ENCODE measurements around the gene KAT8.

DNA sequence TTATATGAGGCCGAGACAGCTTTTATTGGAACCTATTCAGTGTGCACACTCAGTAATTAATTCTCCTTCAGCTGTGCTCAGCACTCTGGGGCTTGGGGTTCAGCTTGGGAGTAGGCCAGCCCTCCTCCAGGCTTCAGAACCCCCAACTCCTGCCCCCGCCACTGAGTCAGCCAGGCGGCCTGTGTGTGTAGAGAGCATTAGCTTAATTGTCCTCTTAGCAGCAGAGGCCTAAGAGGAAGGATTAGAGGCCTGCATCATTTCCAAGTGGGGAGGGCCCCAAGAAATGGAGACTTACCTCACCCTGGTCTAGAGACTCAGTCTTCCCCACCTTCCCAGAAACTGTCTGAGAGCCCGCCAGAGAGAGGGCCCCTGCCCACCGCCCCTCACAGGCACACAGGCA is 29.5 kb upstream of the KAT8 start:
- TF ChIP-seq CTCF (IDR thresholded peaks at IDR 0.05) (no peak), POLR2AphosphoS5 (IDR thresholded peaks at IDR 0.05) (no peak), POLR2A (IDR thresholded peaks at IDR 0.05) (no peak)

Measured in suprapubic skin (tissue), 4 donors.